KMS-11 (cell line): ENCODE data around the gene RHEBL1.

Experiments
- H2AFZ ChIP-seq: fragments of 200-600 bp; sonication (generic); 2 replicates; pipeline ENCODE4 v1.6.1; 2016; ENCODE audit warnings: antibody characterized with exemption, mixed run types, low read depth
- H3K27ac ChIP-seq: fragments of 200-600 bp; sonication (generic); 2 replicates; pipeline ENCODE4 v1.6.1; 2016; ENCODE audit warnings: mild to moderate bottlenecking, mixed run types
- H3K27me3 ChIP-seq: fragments of 200-600 bp; sonication (generic); 2 replicates; pipeline ENCODE4 v1.6.1; 2017; ENCODE audit warnings: mild to moderate bottlenecking, low read depth, mixed run types, moderate library complexity; ENCODE audit not compliant: insufficient read depth
- H3K36me3 ChIP-seq: fragments of 200-600 bp; sonication (generic); 2 replicates; pipeline ENCODE4 v1.6.1; 2017; ENCODE audit warnings: mild to moderate bottlenecking, mixed run types; ENCODE audit not compliant: insufficient read depth
- H3K4me1 ChIP-seq: fragments of 200-600 bp; sonication (generic); 2 replicates; pipeline ENCODE4 v1.6.1; 2016; ENCODE audit warnings: mild to moderate bottlenecking, low read depth, mixed run types; ENCODE audit not compliant: poor library complexity, severe bottlenecking
- H3K4me2 ChIP-seq: fragments of 200-600 bp; sonication (generic); 2 replicates; pipeline ENCODE4 v1.7.0; 2016; ENCODE audit warnings: mild to moderate bottlenecking, mixed run types
- H3K4me3 ChIP-seq: fragments of 200-600 bp; sonication (generic); IDR thresholded peaks from 2 replicates; pipeline ENCODE4 v1.6.1; 2017; ENCODE audit warnings: low read depth, low read length, mixed read lengths; ENCODE audit not compliant: insufficient read depth
- H3K79me2 ChIP-seq: fragments of 200-600 bp; sonication (generic); 2 replicates; pipeline ENCODE4 v1.6.1; 2016; ENCODE audit warnings: low read depth, mixed run types; ENCODE audit not compliant: insufficient read depth
- H3K9ac ChIP-seq: fragments of 200-600 bp; sonication (generic); 2 replicates; pipeline ENCODE4 v1.6.1; 2016; ENCODE audit warnings: mild to moderate bottlenecking, mixed run types
- H4K20me1 ChIP-seq: fragments of 200-600 bp; sonication (generic); 2 replicates; pipeline ENCODE4 v1.6.1; 2016; ENCODE audit warnings: mild to moderate bottlenecking, mixed run types; ENCODE audit not compliant: insufficient read depth
- TF ChIP-seq, protein P1 (sequence below): fragments of 200-600 bp; sonication (generic); conservative IDR thresholded peaks from 2 replicates; pipeline ENCODE4 v1.6.1; 2017; ENCODE audit warnings: low read depth, mild to moderate bottlenecking, antibody characterized with exemption, low read length, moderate library complexity, mixed read lengths

RHEBL1 gene

DNA sequence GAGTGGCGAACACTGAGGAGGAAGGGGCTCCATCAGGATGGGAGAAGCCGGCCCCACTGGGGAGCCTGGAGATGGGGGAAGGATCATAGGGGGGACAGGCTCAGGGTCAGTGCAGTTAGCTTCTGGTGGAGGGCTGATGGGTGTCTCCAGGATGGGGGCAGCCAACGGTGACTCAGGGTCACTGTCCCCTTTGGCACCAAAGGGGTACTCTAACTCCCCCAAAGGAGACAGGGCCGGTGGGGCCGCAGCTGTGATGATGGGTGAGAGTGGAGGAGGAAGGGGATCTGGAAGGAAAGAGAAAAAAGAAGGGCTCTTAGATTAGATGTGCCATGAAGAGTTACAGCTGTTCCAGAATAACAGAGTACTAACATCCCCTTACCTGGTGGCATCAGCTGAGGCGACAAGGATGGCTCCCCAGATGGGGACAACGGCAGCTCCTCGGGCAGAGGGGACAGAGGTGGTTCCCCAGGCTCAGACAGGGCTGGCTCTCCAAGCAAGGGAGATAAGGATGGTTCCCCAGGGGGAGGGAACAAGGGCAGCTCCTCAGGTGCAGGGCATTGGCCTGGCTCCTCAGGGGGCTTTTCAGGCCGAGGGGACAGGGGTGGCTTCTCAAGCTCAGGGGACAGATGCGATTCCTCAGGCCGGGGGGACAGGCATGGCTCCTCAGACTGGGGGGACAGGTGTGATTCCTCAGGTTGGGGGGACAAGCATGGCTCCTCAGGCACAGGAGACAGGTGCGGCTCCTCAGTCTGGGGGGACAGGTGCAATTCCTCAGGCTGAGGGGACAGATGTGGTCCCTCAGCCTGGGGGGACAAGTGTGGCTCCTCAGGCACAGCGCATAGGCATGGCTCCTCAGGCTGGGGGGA is 19.0 kb downstream of the RHEBL1 start:
- no peak overlapping the region for H3K4me2 ChIP-seq
- peaks cover 21% of the 10 kb centered on the region; the same call in 1 of the 2 replicates for H3K36me3 ChIP-seq
- H3K4me3 ChIP-seq = no peak overlapping the region
- TF ChIP-seq, protein P1, sequence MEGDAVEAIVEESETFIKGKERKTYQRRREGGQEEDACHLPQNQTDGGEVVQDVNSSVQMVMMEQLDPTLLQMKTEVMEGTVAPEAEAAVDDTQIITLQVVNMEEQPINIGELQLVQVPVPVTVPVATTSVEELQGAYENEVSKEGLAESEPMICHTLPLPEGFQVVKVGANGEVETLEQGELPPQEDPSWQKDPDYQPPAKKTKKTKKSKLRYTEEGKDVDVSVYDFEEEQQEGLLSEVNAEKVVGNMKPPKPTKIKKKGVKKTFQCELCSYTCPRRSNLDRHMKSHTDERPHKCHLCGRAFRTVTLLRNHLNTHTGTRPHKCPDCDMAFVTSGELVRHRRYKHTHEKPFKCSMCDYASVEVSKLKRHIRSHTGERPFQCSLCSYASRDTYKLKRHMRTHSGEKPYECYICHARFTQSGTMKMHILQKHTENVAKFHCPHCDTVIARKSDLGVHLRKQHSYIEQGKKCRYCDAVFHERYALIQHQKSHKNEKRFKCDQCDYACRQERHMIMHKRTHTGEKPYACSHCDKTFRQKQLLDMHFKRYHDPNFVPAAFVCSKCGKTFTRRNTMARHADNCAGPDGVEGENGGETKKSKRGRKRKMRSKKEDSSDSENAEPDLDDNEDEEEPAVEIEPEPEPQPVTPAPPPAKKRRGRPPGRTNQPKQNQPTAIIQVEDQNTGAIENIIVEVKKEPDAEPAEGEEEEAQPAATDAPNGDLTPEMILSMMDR = no peak
- peaks cover 13% of the 10 kb centered on the region; the same call in 1 of the 2 replicates for H3K79me2 ChIP-seq
- no peak overlapping the region for H3K9ac ChIP-seq
- no peak overlapping the region for H3K27ac ChIP-seq
- no peaks in the 10 kb centered on the region for H3K27me3 ChIP-seq
- peaks cover 3% of the 10 kb centered on the region for H3K4me1 ChIP-seq
- H4K20me1 ChIP-seq = peaks cover 6% of the 10 kb centered on the region
- no peak overlapping the region for H2AFZ ChIP-seq

DNA sequence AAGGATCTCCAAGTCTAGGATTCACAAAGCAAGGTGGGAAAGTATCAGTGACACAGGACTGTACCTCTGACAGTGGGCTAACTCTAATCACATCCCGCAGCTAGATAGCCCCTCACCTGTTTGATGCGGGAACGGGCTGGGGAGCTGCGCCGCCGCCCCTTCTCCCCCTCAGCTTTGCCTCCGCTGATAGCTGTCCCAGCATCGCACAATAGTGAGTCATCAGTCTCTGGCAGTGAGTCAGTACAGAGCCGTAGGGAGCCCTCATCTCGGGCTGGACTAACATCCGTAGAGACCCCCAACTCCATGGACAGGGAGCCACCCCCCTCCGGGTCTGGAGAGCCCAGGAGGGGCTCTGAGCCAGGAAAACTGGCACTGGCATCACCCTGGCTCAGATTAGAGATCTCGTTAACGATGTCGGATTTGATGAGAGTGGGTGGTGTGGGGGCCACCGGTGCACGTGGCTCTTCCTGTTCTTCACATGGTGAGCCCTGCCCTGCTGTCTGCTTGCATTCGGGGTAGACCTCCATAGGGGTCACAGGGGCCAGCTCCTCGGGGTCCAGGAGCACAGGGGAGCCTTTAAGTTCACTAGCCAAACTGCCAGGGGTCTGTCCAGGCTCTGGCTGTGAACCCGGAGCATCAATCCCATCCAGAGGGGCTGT is 20.1 kb downstream of the RHEBL1 start:
- Histone ChIP-seq H3K36me3 (peaks cover 21% of the 10 kb centered on the region; the same call in 1 of the 2 replicates), H3K4me3 (no peak overlapping the region), H4K20me1 (no peaks in the 10 kb centered on the region), H3K4me2 (no peak overlapping the region), H3K27me3 (no peaks in the 10 kb centered on the region), H2AFZ (no peak overlapping the region), H3K9ac (no peak overlapping the region), H3K79me2 (peaks cover 3% of the 10 kb centered on the region; the same call in 1 of the 2 replicates), H3K27ac (no peak overlapping the region), H3K4me1 (no peaks in the 10 kb centered on the region)
- TF ChIP-seq, protein P1 = no peak

DNA sequence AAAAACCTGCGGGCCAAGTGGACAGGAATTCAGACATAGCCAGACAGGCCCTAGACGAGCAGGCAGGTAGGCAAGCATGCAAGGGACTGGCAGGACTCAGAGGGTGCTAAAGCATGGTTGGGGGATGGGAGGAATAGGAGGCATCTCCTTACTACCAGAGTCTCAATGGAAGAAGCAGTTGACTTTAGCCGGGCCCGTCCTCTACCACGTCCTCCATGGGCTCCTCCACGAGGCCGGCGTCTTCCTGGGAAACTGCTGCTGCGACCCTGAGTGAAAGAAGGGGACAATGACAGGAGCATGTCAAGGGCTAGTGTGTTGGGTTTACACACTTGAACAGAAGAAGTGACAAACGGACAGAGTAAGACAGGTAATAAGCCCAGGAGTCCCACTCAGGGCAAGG is 20.8 kb downstream of the RHEBL1 start:
- no peaks in the 10 kb centered on the region for H3K27me3 ChIP-seq
- peaks cover 21% of the 10 kb centered on the region; the same call in 1 of the 2 replicates for H3K36me3 ChIP-seq
- no peaks in the 10 kb centered on the region for H3K4me1 ChIP-seq
- no peak overlapping the region for H3K27ac ChIP-seq
- H3K4me2 ChIP-seq = no peak overlapping the region
- no peaks in the 10 kb centered on the region for H4K20me1 ChIP-seq
- H2AFZ ChIP-seq = no peak overlapping the region
- H3K9ac ChIP-seq = no peak overlapping the region
- TF ChIP-seq, protein P1 = no peak
- no peak overlapping the region for H3K4me3 ChIP-seq
- H3K79me2 ChIP-seq = no peaks in the 10 kb centered on the region; the same call in 1 of the 2 replicates

DNA sequence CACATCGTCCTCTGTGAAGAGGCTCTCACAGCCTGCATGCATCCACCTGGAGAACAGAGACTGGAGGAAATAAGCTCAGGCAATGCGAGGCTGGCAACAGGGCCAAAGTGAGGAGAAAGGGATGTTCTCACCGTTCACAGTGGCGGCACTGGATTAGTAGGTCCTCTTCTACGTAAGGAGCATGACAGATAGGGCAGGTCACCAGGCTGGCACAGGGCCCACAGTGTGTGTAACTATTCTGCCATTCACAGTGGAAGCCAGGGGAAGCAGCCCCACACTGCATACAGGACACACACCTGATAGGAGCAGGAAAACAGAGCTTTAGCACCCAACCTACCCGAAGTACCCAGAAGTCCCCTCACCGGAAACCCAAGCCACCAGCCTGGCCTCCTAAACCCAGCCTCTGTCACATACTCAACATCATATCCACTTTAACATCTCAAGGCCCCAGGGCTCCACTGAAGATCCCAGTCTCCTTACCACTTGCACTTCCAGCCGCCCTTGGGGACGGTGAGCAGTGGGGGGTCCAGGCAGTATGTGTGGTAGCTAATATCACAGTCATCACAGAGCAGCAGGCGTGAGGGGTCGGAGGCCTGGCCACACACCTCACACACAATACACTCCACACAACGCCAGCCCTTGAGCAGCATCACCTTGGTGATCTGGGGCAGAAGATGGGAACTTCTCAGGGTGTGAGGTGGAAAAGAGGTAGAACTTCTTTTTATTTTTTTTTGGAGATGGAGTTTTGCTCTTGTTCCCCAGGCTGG is 23.5 kb downstream of the RHEBL1 start:
- Histone ChIP-seq H2AFZ (no peak overlapping the region), H3K9ac (no peak overlapping the region), H3K4me3 (no peak overlapping the region), H3K4me1 (no peaks in the 10 kb centered on the region), H3K36me3 (peaks cover 20% of the 10 kb centered on the region; the same call in 1 of the 2 replicates), H3K79me2 (no peaks in the 10 kb centered on the region), H4K20me1 (no peaks in the 10 kb centered on the region), H3K4me2 (no peak overlapping the region), H3K27ac (no peak overlapping the region), H3K27me3 (no peaks in the 10 kb centered on the region)
- TF ChIP-seq, protein P1 = no peak
